B cell (primary cell): ENCODE measurements around the gene SNTB2.

Source experiments
- CTCF ChIP-seq: fragments of 200-600 bp; IDR thresholded peaks from one replicate; pipeline ENCODE4 v1.8.0; 2022; ENCODE audit warnings: antibody characterized with exemption, mild to moderate bottlenecking
- EZH2 ChIP-seq: IDR thresholded peaks from 2 replicates; pipeline ENCODE4 v1.6.1; 2012; ENCODE audit warnings: borderline replicate concordance, low read depth, mild to moderate bottlenecking, moderate library complexity, low read length; ENCODE audit not compliant: insufficient read depth, poor library complexity, severe bottlenecking

GRCh38 chr16:69250081-69250480 is 63.1 kb downstream of the SNTB2 start:
- TF ChIP-seq CTCF = no peak
- no peak for TF ChIP-seq EZH2
